Psoas muscle (tissue), 8 donors: ENCODE results near the gene CDK5. TPM values are rescaled to one million over a fixed set of nuclear protein-coding genes. Genes with fewer than 3 reads are reported as not detected.

Source experiments
- ATAC-seq, 4 donors: fragments of 200-7000 bp; cut with Tn5 transposase; one replicate each; pipeline ENCODE4 v1.9.1; 2020; ENCODE audit warnings: moderate library complexity in 3 of 4, mild to moderate bottlenecking in 2 of 4
- DNase-seq, 2 donors: peaks; one replicate each; pipeline ENCODE4 v3.0.0-alpha.2; 2020
- H3K27ac ChIP-seq: fragments of 200-600 bp; one replicate; pipeline ENCODE4 v1.8.0; 2022
- H3K27me3 ChIP-seq, 3 donors: fragments of 200-600 bp in 1 of 3; one replicate each; pipeline versions ENCODE4 v1.6.1 to v1.8.0; 2013 to 2022; ENCODE audit warnings: low read length in 2 of 3, mild to moderate bottlenecking in 2 of 3, moderate library complexity in 1 of 3; ENCODE audit not compliant: insufficient read depth in 3 of 3
- H3K36me3 ChIP-seq, 2 donors: fragments of 200-600 bp in 1 of 2; one replicate each; pipeline versions ENCODE4 v1.6.1 to v1.8.0; 2013 to 2022; ENCODE audit warnings: low read depth in 1 of 2, mild to moderate bottlenecking in 1 of 2, moderate library complexity in 1 of 2; ENCODE audit not compliant: insufficient read depth in 1 of 2
- H3K4me1 ChIP-seq: fragments of 200-600 bp; one replicate; pipeline ENCODE4 v1.8.0; 2022
- H3K4me3 ChIP-seq: fragments of 200-600 bp; one replicate; pipeline ENCODE4 v1.8.0; 2022; ENCODE audit warnings: mild to moderate bottlenecking
- H3K9me3 ChIP-seq: fragments of 200-600 bp; one replicate; pipeline ENCODE4 v1.8.0; 2022
- WGBS, 3 donors: extraction: QIAGEN DNeasy Blood & Tissue Kit; methylation state at CpG; one replicate each; pipeline versions ENCODE4 v1.1.6 to v1.1.7; 2013; 5-methylcytosine and 5-hydroxymethylcytosine counted together
- intact Hi-C, 2 donors: fragments of 100-400 bp; cut with DNase I; formaldehyde crosslinking; loops; one replicate each; pipeline versions ENCODE4 v1.11.0 to v1.14.2; 2022
- polyA plus RNA-seq, 3 donors: library from polyadenylated mRNA; stranded (reverse); fragments of 200-250 nt; gene quantifications; one replicate each; pipeline ENCODE4 v1.2.3, GENCODE V29; 2013
- total RNA-seq, 4 donors: library from RNA; stranded (reverse); fragmentation: NEBNext Ultra II Directional in 2 of 4; extraction: Animal tissue kit (Norgen Biotek cat#: 25700) in 2 of 4; gene quantifications; one replicate each; pipeline versions ENCODE4 v1.2.1 to v1.2.4, GENCODE V29; 2021 to 2023
- TF ChIP-seq, protein P1 (sequence below): fragments of 200-600 bp; IDR thresholded peaks from one replicate; pipeline ENCODE4 v1.8.0; 2022; ENCODE audit warnings: antibody characterized with exemption
- donor health status: healthy with polysubstance abuse.
- donor health status: DM: no; HTN: no; CAD: no; lungs with moderate emphysema.
- donor health status: Bipolar disorder and iron deficiency.
- donor health status: healthy.
- donor health status: DM: yes; HTN: yes; CAD: no.
- donor health status: DM: no; HTN: no; CAD: no.
- donor health status: DM: no; HTN: no; CAD: no.
- donor health status: DM: yes; HTN: yes; CAD: no.

CDK5 gene
- total and polyA plus RNA-seq, 7 donors: 3.8 to 15.2 (median 5.8) TPM

DNA sequence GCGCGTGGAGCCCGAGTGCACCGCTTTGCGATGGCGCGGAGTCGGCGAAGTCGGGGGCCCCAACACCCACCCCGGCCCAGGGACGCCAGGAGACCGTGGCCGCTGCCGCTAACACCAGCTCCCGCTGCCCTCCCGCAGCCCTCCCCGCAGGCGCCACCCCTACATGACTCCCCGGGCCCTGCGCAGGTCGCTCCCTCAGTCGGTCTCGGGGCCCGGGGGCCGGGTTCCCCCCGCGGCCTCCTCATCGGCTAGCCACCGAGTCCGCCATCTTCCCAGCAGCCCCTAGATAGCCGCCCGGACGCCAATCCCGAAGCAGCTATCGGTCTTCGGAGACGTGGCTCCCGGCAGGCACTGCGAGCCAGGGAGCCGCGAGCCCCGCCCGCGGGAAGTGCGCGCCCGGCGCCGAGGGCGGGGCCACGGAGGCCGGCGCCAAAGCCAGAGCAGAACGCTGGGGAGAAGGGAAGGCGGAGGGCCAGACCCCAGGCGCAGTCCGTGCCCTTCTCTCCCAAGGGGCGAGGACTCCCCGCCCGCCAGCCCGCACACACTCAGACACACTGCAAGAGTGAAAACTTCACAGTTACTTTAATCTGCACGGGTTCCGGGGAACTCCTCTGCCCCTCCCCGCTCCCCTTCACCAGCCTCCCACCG is 22.9 kb upstream of the CDK5 start, which contains the start of gene FASTK:
TSS of gene FASTK (minus strand) at position 288 of the 648 bp plus-strand sequence. CDS start at position 245, 43 bp downstream.
- peaks cover 47% of the 10 kb centered on the region for H3K4me1 ChIP-seq
- intact Hi-C loops: no loop called here
- H3K9me3 ChIP-seq: no peaks in the 10 kb centered on the region
- H3K4me3 ChIP-seq: peak within 1 kb of the TSS; percentile 91
- ATAC-seq: peak; percentile 85 to 90 (median 88)
- WGBS, 3 donors: 0 to 2% (median 1%) methylated on average over 42 to 66 of the region's 66 CpGs
- H3K36me3 ChIP-seq: peaks cover 2 to 24% of the 10 kb centered on the region in 2 donors
- peak; percentile 91 to 95 for DNase-seq
- TF ChIP-seq, protein P1, sequence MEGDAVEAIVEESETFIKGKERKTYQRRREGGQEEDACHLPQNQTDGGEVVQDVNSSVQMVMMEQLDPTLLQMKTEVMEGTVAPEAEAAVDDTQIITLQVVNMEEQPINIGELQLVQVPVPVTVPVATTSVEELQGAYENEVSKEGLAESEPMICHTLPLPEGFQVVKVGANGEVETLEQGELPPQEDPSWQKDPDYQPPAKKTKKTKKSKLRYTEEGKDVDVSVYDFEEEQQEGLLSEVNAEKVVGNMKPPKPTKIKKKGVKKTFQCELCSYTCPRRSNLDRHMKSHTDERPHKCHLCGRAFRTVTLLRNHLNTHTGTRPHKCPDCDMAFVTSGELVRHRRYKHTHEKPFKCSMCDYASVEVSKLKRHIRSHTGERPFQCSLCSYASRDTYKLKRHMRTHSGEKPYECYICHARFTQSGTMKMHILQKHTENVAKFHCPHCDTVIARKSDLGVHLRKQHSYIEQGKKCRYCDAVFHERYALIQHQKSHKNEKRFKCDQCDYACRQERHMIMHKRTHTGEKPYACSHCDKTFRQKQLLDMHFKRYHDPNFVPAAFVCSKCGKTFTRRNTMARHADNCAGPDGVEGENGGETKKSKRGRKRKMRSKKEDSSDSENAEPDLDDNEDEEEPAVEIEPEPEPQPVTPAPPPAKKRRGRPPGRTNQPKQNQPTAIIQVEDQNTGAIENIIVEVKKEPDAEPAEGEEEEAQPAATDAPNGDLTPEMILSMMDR: no peak
- no peaks in the 10 kb centered on the region for H3K27me3 ChIP-seq
- H3K27ac ChIP-seq: peak within 1 kb of the TSS; percentile 89

GRCh38 chr7:151080067-151080521 is 22.4 kb upstream of the CDK5 start:
- DNase-seq: peak in 1 of 2 donors; percentile 42
- peaks cover 4 to 30% of the 10 kb centered on the region in 2 donors for H3K36me3 ChIP-seq
- no peaks in the 10 kb centered on the region for H3K27me3 ChIP-seq
- ATAC-seq: peak; percentile 7 to 21 (median 15)
- peak overlapping the region; percentile 91 for H3K4me3 ChIP-seq
- intact Hi-C loops: no loop called here
- H3K4me1 ChIP-seq: peaks cover 44% of the 10 kb centered on the region
- TF ChIP-seq, protein P1: no peak
- H3K27ac ChIP-seq: peak overlapping the region; percentile 89
- WGBS, 3 donors: 0 to 1% (median 1%) methylated on average over 27 to 31 of the region's 31 CpGs
- H3K9me3 ChIP-seq: no peaks in the 10 kb centered on the region

DNA sequence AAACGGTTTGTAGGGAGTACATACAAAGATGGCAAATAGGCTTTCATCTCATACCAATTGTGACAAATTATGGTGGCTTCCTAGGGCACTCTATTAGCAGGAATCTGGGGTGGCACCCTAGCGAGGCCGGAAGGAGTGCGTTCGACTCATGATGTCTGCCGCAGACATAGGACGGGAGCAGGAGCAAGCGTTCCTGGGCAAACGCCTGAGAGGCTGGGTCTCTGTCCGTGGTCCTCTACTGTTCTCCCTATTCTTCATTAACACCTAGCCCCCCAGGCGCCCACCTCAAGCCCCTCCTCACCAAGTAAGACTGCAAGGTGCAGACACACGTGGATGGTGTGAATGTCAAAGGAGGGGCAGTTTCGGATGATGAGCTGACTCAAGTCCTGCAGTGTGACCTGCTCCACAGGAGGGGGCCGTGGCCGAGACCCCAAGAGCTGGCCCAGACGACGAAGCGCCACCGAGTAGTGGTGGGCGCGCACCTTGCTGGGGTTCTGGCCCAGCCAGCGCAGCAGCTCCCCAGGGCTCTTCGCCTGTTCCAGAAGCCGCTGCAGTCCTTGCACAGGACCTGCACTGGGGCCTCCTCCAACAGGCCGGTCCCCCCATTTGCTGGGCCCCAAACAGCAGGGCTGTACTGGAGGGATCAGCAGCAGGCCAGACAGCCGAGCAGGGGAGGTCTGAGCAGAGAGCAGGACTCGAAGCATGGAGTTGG is 21.7 kb upstream of the CDK5 start:
- DNase-seq (peak in 1 of 2 donors; percentile 15), ATAC-seq (no peak)
- no peaks in the 10 kb centered on the region for H3K9me3 ChIP-seq
- H3K27ac ChIP-seq: peak overlapping the region; percentile 89
- TF ChIP-seq, protein P1: no peak
- intact Hi-C loops: no loop called here
- peak overlapping the region; percentile 91 for H3K4me3 ChIP-seq
- H3K27me3 ChIP-seq: no peaks in the 10 kb centered on the region
- H3K4me1 ChIP-seq: peaks cover 44% of the 10 kb centered on the region
- H3K36me3 ChIP-seq: peaks cover 4 to 37% of the 10 kb centered on the region in 2 donors
- WGBS, 3 donors: 69 to 80% (median 72%) methylated on average over 27 of the region's 27 CpGs

- Histone ChIP-seq H3K4me1 (peaks cover 35% of the 10 kb centered on the region), H3K4me3 (peak overlapping the region; percentile 91), H3K9me3 (no peaks in the 10 kb centered on the region), H3K36me3 (peaks cover 4 to 46% of the 10 kb centered on the region in 2 donors), H3K27me3 (no peaks in the 10 kb centered on the region), H3K27ac (no peak overlapping the region)
- 33 to 39% (median 34%) methylated on average over 19 to 22 of the region's 22 CpGs for WGBS, 3 donors
- DNase-seq (peak in 1 of 2 donors; percentile 15), ATAC-seq (no peak)
- intact Hi-C loops: no loop called here
- TF ChIP-seq, protein P1: no peak
These were observed 20.7 kb upstream of the CDK5 start for GRCh38 chr7:151078233-151079040.
